ENCODE results near the gene ACSBG1. TPM values are rescaled to one million over a fixed set of nuclear protein-coding genes. Genes with fewer than 3 reads are reported as not detected.
A peak's percentile ranks its signal among the peaks of the same experiment; 100 is the strongest.

ACSBG1 gene
- total RNA-seq, 1 donor from 2014 or later = 1.8 TPM

DNA sequence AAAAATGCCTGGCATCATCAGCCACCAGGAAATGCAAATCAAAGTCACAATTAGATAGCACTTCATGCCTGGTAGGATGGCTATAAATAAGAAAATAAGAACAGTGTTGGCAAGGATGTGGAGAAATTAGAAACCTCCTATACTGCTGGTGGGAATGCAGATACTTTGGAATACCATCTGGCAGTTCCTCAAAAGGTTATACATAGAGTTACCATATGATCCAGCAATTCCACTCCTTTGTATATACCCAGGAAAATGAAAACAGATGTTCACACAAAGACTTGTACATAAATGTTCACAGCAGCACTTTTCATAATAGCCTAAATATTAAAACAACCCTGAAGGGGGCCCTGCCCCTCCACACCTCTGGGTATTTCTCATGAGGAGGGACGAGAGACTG lies 13.7 kb downstream of the ACSBG1 start:
- Histone ChIP-seq H3K4me1 (no peaks in the 10 kb centered on the region), H3K4me3 (no peak overlapping the region), H3K27ac (no peak overlapping the region), H3K27me3 (ENCODE audit: low read depth) (no peaks in the 10 kb centered on the region), H3K36me3 (no peaks in the 10 kb centered on the region), H3K9me3 (no peaks in the 10 kb centered on the region)
- intact Hi-C loops (cut with DNase I) = no loop called here
- ATAC-seq (no peak), DNase-seq (no peak)
- TF ChIP-seq CTCF (IDR thresholded peaks at IDR 0.05) = no peak

GRCh38 chr15:78216276-78217104 lies 17.9 kb downstream of the ACSBG1 start:
- Histone ChIP-seq H3K4me1 (no peaks in the 10 kb centered on the region), H3K27me3 (ENCODE audit: low read depth) (peaks cover 6% of the 10 kb centered on the region), H3K36me3 (no peaks in the 10 kb centered on the region), H3K9me3 (no peaks in the 10 kb centered on the region), H3K27ac (no peak overlapping the region), H3K4me3 (no peak overlapping the region)
- intact Hi-C loops (cut with DNase I) = no loop called here
- DNase-seq = peak; percentile 61
- ATAC-seq = peak; percentile 73 to 79
- TF ChIP-seq CTCF (IDR thresholded peaks at IDR 0.05) = no peak

- no peak overlapping the region for H3K27ac ChIP-seq
- H3K9me3 ChIP-seq = no peaks in the 10 kb centered on the region
- intact Hi-C loops (cut with DNase I) = no loop called here
- no peak overlapping the region for H3K4me3 ChIP-seq
- ATAC-seq (no peak), DNase-seq (no peak)
- no peaks in the 10 kb centered on the region for H3K36me3 ChIP-seq
- peaks cover 6% of the 10 kb centered on the region for H3K27me3 ChIP-seq (ENCODE audit: low read depth)
- no peak for TF ChIP-seq CTCF (IDR thresholded peaks at IDR 0.05)
- H3K4me1 ChIP-seq = no peaks in the 10 kb centered on the region
These were observed 20.4 kb downstream of the ACSBG1 start for GRCh38 chr15:78213956-78214355.

GRCh38 chr15:78213425-78213750 lies 21.0 kb downstream of the ACSBG1 start:
- Histone ChIP-seq H3K9me3 (no peaks in the 10 kb centered on the region), H3K27me3 (ENCODE audit: low read depth) (peaks cover 6% of the 10 kb centered on the region), H3K36me3 (no peaks in the 10 kb centered on the region), H3K27ac (no peak overlapping the region), H3K4me3 (no peak overlapping the region), H3K4me1 (no peaks in the 10 kb centered on the region)
- DNase-seq (no peak), ATAC-seq (no peak)
- no peak for TF ChIP-seq CTCF (IDR thresholded peaks at IDR 0.05)
- intact Hi-C loops (cut with DNase I) = no loop called here

GRCh38 chr15:78212546-78213424 lies 21.6 kb downstream of the ACSBG1 start:
- no peak for ATAC-seq
- no peak for DNase-seq
- intact Hi-C loops (cut with DNase I) = no loop called here
- Histone ChIP-seq H3K9me3 (no peaks in the 10 kb centered on the region), H3K4me1 (no peaks in the 10 kb centered on the region), H3K27ac (no peak overlapping the region), H3K4me3 (no peak overlapping the region), H3K27me3 (ENCODE audit: low read depth) (peaks cover 6% of the 10 kb centered on the region), H3K36me3 (no peaks in the 10 kb centered on the region)
- no peak for TF ChIP-seq CTCF (IDR thresholded peaks at IDR 0.05)
